ENCODE measurements around the gene CASP12.
"Not testable (repeated sequence)": the region's sequence is repeated elsewhere in the genome, so short reads cannot be mapped to it uniquely, and the experiment has no call there.

CASP12 gene

GRCh38 chr11:104897891-104898684, at the start of gene CASP12:
Gene CASP12, minus strand, starts transcription at chr11:104898460.
- no peak for DNase-seq (ENCODE audit: low read depth in 2 of 2)

GRCh38 chr11:104946907-104947306, 48.6 kb upstream of the CASP12 start:
- no peak for DNase-seq (ENCODE audit: low read depth in 2 of 2)

- DNase-seq (ENCODE audit: low read depth in 2 of 2), result no peak
Observed at GRCh38 chr11:104944076-104944475, 45.8 kb upstream of the CASP12 start.

- no peak for DNase-seq (ENCODE audit: low read depth in 2 of 2)
Observed at GRCh38 chr11:104943561-104943960, 45.3 kb upstream of the CASP12 start.

GRCh38 chr11:104934594-104934993, 36.3 kb upstream of the CASP12 start:
- DNase-seq (ENCODE audit: low read depth in 2 of 2), result no peak

- not testable (repeated sequence) for DNase-seq (ENCODE audit: low read depth in 2 of 2)
Observed at GRCh38 chr11:104934073-104934472, 35.8 kb upstream of the CASP12 start.

- DNase-seq (ENCODE audit: low read depth in 2 of 2), result no peak
Observed at GRCh38 chr11:104928811-104929210, 30.6 kb upstream of the CASP12 start.

GRCh38 chr11:104926771-104927611, 28.7 kb upstream of the CASP12 start:
- no peak for DNase-seq (ENCODE audit: low read depth in 2 of 2)

- DNase-seq (ENCODE audit: low read depth in 2 of 2), result no peak
Observed at GRCh38 chr11:104925850-104926249, 27.6 kb upstream of the CASP12 start.

- no peak for DNase-seq (ENCODE audit: low read depth in 2 of 2)
Observed at GRCh38 chr11:104918113-104918824, 20.0 kb upstream of the CASP12 start.

GRCh38 chr11:104917271-104918112, 19.2 kb upstream of the CASP12 start:
- no peak for DNase-seq (ENCODE audit: low read depth in 2 of 2)

- no peak for DNase-seq (ENCODE audit: low read depth in 2 of 2)
Observed at GRCh38 chr11:104916442-104916841, 18.2 kb upstream of the CASP12 start.

GRCh38 chr11:104912102-104912501, 13.8 kb upstream of the CASP12 start:
- no peak for DNase-seq (ENCODE audit: low read depth in 2 of 2)

- no peak for DNase-seq (ENCODE audit: low read depth in 2 of 2)
Observed at GRCh38 chr11:104908186-104908531, 9.9 kb upstream of the CASP12 start.

GRCh38 chr11:104907521-104908185, 9.4 kb upstream of the CASP12 start:
- no peak for DNase-seq (ENCODE audit: low read depth in 2 of 2)

GRCh38 chr11:104905271-104905670, 7.0 kb upstream of the CASP12 start:
- no peak for DNase-seq (ENCODE audit: low read depth in 2 of 2)

- DNase-seq (ENCODE audit: low read depth in 2 of 2), result no peak
Observed at GRCh38 chr11:104899226-104899625, 966 bp upstream of the CASP12 start.

GRCh38 chr11:104898685-104899013, 389 bp upstream of the CASP12 start:
- DNase-seq (ENCODE audit: low read depth in 2 of 2), result no peak

- no peak for DNase-seq (ENCODE audit: low read depth in 2 of 2)
Observed at GRCh38 chr11:104895634-104896033, 2.6 kb downstream of the CASP12 start.

GRCh38 chr11:104893876-104894275, 4.4 kb downstream of the CASP12 start:
- DNase-seq (ENCODE audit: low read depth in 2 of 2), result no peak
